Inferior parietal cortex (tissue), 1 donor: Measurements from ENCODE around the gene OPRL1.

Experiments
- DNase-seq: peaks from one replicate; pipeline ENCODE4 v3.0.0-alpha.2; 2016; ENCODE audit errors: extremely low spot score

The OPRL1 gene

DNA sequence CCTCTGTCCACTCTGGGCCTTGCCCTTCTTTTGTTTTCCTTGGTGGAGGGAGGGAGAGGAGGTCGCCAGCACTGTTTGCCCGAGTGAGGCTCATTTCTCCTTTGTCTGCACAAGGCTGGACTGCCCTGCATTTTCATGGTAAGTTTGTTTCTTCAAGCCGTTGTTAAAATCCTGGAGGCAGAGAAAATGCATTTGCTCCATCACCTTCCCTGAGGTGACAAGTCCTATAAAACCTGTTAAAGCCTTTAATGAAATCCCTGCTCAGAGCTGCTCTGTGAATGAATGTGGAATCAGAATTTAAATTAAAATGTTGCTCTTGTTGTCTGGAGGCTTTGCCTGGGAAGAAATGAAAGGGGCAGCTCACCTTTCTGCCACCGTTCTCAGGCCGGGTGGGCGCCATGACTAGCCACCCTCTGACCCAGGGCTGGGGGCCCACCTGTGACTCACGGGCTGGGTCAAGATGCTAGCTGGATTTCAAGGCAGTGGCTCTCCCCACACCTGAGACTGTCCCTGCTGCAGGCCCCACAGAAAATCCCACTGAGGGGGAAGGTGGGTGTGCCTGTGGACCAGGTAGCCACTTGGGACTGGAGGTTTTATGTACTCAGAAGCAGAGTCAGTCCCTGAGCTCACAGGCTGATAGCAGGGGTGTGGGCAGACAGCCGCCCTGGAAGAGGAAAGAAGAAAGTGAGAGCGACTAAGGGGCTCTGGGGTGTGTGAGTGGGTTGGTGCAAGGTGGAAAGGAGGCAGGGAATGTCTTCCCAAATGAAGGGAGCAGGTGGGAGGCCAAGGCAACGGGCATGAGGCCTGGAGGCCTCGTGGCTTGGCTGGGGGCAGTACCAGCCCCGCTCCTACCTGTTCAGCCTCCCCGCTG lies 60.4 kb downstream of the OPRL1 start:
- no peak for DNase-seq

DNA sequence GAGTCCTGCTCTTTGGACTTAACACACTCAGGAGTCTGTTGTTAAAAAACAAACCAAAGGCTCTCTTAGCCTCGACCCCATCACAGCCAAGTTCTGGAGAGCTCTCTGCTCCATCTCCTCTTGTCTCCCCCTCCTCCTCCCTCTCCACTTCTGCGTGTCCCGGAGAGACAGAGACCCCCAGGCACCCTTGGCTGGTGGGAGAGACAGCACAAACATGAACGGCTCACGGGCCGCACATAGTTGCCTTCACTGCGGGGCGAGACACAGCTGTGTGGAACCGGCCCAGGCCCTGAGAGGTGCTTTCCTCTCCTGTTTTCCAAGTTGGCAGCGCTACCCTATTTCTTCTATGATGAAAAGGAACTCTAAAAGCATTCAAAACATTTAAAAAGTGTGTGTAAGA lies 61.1 kb downstream of the OPRL1 start:
- no peak for DNase-seq

DNA sequence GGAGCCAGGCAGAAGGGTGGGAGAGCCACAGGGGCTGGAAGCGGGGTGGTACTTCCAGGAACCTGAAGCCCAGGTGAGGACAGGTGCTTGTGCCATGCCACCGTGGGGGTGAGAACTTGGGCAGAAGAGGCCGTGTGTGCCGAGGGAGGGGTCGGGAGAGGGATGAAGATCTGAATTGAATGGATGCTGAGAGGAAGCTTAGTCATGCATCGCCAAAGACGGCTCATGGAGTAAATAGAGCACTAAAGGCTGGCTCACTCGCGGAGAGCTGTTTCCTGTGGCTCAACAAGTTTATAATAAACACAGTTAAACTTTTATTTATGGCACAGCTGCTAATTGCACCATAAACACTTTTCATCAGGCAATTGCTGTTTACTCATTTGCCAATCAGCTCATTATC lies 62.7 kb downstream of the OPRL1 start:
- no peak for DNase-seq

DNA sequence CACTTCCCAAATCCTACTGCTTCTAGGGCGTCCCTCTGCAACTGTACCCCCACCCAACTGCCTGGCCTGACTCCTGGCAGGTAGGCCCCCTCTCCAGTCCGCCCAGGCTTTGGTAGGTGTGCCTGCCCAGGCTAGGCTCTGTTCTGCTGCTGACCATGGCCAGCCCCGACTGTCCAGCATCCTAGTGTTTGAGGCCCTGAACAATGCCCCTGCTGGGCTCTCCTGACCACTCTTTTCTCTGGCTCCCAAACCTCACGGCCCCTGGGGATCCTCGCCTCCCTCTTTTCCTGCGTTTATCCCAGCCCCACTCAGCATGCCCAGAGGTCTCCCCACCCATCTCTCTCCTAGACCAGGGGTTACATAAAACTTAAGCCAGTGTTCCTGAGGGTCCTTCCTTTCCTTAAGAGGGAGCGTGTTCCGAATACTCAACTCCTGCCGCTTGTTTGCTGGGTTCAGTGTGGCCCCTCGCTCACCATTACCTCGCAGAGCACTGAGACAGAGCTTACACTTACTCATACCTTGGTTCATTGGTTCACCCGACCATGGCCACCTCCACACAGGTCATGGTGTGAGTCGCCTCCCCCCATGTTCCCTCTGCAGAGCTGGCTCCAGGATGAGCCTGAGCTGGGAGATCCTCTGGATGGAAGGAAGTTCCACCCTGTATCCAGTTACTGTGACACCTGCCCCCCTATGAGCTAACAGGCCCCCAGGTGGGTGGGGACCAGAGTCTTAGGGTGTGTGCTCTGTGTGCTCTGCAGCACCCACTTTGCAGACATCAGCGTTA lies 63.3 kb downstream of the OPRL1 start:
- no peak for DNase-seq

DNA sequence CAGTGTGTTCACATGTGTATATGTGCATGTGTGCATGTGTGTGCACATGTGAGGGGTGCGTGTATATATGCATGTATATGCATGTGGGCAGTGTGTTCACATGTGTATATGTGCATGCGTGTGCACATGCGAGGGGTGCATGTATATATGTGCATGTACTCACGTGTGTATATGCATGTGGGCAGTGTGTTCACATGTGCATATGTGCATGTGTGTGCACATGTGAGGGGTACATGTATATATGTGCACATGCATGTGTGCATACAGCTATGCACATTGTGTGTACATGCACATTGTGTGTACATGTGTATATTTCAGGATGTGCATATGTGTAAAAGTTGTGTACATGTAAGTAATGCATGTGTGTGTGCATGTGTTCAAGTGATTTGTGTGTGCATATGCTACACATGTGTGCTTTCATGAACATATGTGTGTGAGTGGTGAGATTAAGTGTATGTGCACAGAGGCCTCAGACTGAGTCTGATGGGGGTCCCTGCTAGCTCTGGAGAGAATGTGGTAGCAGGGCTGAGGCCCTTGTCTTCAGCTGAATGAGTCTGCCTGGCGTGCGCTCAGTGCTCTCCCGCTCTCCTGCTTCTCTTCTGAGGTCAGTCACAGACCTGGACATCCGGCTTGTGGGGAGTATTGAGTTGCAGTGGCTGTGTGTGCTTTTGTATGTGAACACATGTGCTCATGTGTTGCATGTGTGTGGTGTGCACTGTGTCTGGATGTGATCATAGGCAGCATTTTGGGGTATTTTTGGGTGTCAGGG lies 64.4 kb downstream of the OPRL1 start:
- no peak for DNase-seq

DNA sequence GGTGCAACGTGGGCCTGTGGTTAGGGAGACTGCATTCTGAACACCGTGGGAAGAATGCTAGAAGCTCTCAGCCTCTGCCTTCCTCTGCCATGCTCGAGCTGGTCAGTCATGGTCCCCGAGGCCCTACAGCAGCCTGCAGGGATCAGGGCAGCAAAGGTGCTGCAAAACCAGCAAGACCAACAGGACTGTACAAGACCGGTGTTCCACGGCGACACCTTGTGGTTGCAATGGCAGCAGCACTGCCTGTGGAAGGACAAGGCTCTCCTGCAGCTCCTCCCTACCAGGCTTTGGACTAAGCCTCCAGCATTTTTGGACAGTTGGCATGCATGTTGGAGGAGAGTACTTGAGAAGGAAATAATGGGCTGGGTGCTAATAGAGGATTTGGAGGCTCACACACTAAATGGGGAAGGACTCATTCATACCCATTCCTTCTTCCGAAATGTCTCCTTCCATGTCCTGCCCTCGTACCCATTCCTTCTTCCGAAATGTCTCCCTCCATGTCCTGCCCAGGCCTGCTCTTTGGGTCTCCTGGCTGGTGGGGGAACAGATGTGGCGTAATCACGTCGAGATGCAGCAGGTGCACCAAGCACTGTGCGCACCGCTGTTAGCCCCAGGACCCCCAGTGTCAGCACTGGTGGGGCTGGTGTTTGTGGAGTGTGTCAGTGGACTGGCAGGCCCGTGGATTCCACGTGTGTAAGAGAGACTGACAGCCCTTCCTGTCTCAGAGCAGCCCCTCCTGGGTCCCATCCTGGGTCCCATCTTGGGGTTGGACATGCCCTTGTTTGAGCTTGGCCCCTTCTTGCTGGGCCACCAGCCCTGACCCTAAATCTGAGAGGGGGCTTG lies 65.8 kb downstream of the OPRL1 start:
- no peak for DNase-seq

DNA sequence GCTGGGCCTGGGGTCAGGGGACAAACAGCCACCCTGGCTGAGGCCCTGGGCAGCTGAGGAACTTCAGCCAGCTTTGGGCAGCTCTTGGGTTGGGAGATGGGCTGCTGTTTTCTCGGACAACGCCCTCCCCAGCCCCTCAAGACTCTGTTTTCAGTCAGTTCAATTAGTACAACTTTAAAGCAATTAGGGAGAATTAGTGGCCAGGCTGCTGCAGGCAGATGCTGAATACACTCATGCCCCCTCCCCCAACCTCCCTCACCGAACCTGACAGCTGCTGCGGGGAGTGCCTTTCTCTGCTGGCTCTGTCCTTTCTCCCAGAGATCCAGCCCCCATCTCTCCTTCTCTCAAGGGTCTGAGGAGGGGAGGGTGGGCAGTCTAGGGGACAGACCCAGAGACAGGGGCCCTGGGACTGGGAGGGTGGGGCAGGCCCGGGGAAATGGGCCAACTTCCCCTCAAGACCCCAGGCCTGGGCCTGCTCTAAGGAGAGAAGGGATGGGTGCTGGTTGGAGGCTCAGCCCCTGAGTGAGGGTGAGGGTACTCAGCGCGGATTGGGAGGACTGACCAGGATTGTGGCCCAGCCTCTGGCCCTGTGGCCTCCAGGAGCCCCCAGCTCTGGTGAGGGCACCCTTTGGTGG lies 66.5 kb downstream of the OPRL1 start:
- no peak for DNase-seq

DNA sequence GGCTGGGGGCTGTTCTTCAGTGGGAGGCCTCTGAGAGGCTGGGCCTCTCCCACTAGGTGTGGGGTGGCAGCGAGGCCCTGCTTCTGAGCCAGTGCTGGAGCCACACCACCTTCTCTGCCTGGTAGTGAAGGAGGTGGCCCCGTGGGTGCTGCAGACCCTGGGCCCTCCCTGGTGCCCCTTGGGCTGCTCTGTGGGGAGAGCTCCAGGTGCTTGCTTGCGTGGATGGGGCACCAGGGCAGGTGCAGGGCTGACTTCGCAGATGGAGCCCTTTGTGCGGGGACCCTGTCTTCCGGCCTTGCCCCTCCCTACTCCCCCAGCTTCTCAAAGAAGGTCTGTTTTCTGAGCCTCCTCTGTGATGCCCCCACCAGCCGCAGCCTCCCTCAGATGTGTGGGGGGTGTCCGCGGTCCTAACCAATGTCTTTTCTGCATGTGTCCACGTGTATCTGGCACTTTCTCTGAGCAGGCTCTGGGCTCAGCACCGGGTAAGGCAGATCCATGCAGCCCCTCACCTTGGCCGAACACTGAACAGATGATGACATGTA lies 67.1 kb downstream of the OPRL1 start:
- DNase-seq, result no peak

DNA sequence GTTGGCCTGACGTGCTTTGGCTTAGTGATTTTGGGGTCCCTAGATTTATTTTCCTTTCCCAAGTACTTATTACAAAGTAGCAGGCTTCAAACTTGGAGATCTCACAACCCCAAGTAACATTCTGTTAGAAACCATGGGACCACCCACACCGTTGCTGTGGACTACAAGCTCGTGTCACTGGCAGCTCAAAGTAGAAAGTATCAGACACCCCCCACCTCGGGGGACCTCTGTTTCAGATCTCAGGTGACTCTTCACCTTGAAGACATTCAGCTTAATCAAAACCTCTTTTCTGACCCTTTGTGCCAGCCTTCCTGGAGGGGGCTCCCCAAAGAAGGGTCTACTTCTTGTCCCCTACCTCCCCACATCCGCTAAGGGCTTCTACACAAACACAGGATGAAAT lies 68.7 kb downstream of the OPRL1 start:
- no peak for DNase-seq

DNA sequence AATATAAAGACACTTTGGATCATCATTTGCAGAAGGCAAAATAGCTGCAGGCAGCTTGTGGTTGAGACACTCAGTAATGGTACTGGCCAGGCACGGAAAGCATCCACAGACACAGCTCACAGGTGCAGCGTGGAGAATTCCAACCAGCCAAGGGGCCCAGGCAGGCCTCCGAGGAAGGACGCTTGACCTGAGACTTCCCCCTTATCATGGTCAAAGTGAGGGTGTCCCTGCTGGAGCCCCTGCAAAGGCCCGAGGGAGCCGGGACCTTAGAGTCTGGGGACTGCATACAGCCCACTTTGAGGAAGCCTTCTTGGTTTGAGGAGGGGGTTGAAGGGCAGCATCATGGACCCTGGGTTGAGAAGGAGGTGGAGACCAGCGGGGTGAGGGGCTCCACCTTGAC lies 69.3 kb downstream of the OPRL1 start:
- DNase-seq, result no peak

DNA sequence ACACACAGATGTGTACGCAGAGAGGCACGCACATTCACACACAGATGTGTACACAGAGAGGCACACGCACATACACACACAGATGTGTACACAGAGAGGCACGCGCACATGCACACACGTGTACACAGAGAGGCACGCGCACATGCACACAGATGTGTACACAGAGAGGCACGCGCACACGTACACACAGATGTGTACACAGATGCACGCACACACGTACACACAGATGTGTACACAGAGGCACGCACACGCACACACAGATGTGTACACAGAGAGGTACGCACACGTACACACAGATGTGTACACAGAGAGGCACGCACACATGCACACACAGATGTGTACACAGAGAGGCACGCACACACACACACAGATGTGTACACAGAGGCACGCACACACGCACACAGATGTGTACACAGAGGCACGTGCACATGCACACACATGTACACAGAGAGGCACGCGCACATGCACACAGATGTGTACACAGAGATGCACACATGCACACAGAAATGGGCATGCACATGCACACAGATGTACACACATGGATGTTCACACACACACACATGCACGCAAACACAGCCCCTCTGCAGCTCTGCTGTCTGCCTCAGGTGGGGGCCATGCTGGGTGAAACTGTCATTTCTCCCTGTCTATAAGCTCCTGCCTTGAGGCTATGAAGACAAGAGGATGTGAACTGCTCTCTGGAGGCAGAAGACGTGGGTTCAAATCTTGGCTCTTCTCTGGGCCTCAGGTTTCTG lies 70.1 kb downstream of the OPRL1 start:
- DNase-seq, result no peak
